ENCODE measurements around the gene SNAP29. TPM values are rescaled to one million over a fixed set of nuclear protein-coding genes. Genes with fewer than 3 reads are reported as not detected.
"Not testable (repeated sequence)": the region's sequence is repeated elsewhere in the genome, so short reads cannot be mapped to it uniquely, and the experiment has no call there.

SNAP29 gene
- total and polyA plus RNA-seq, 8 donors, result 6.6 to 16.1 (median 11.7) TPM

DNA sequence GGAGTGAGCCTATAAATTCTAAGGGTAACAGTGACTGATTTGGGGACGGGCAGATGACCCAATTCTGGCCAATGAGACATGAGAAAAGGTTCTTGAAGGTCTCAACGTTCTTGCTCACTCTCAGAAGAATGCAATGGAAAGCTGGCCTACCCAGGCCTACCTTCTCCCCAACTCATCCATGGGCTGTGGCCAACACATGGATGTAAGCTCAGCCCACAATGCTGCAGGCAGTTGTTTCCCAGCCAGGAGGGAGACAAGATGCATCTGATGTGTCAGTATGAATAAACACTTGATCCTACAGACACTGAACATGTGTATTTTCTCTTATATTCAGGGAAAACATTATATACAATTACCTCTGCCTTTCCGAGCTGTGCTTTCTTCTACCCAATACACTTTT, 24.6 kb upstream of the SNAP29 start:
- intact Hi-C loops (cut with DNase I), result no loop called here
- no peak for DNase-seq
- Histone ChIP-seq H3K27me3 (no peaks in the 10 kb centered on the region), H3K9me3 (no peaks in the 10 kb centered on the region), H3K27ac (no peak overlapping the region), H3K4me1 (no peaks in the 10 kb centered on the region), H3K4me3 (no peak overlapping the region), H3K36me3 (peaks cover 0 to 3% (median 0%) of the 10 kb centered on the region in 3 donors)
- no peak for ATAC-seq
- TF ChIP-seq, protein P1, sequence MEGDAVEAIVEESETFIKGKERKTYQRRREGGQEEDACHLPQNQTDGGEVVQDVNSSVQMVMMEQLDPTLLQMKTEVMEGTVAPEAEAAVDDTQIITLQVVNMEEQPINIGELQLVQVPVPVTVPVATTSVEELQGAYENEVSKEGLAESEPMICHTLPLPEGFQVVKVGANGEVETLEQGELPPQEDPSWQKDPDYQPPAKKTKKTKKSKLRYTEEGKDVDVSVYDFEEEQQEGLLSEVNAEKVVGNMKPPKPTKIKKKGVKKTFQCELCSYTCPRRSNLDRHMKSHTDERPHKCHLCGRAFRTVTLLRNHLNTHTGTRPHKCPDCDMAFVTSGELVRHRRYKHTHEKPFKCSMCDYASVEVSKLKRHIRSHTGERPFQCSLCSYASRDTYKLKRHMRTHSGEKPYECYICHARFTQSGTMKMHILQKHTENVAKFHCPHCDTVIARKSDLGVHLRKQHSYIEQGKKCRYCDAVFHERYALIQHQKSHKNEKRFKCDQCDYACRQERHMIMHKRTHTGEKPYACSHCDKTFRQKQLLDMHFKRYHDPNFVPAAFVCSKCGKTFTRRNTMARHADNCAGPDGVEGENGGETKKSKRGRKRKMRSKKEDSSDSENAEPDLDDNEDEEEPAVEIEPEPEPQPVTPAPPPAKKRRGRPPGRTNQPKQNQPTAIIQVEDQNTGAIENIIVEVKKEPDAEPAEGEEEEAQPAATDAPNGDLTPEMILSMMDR (IDR thresholded peaks at IDR 0.05), result no peak
- FAIRE-seq, result no peak
- 81 to 92% methylated on average over 3 of the region's 3 CpGs for whole genome bisulfite sequencing, 2 donors

- no peaks in the 10 kb centered on the region for H3K4me1 ChIP-seq
- H3K9me3 ChIP-seq, result no peaks in the 10 kb centered on the region
- H3K27me3 ChIP-seq, result no peaks in the 10 kb centered on the region
- peaks cover 0 to 3% (median 0%) of the 10 kb centered on the region in 3 donors for H3K36me3 ChIP-seq
- no peak for FAIRE-seq
- TF ChIP-seq, protein P1 (IDR thresholded peaks at IDR 0.05), result no peak
- ATAC-seq, result no peak
- no peak overlapping the region for H3K27ac ChIP-seq
- WGBS, 2 donors, result 90 to 92% methylated on average over 3 of the region's 3 CpGs
- intact Hi-C loops (cut with DNase I), result no loop called here
- DNase-seq, result no peak
- H3K4me3 ChIP-seq, result no peak overlapping the region
Observed at GRCh38 chr22:20834725-20835124, 24.1 kb upstream of the SNAP29 start.

DNA sequence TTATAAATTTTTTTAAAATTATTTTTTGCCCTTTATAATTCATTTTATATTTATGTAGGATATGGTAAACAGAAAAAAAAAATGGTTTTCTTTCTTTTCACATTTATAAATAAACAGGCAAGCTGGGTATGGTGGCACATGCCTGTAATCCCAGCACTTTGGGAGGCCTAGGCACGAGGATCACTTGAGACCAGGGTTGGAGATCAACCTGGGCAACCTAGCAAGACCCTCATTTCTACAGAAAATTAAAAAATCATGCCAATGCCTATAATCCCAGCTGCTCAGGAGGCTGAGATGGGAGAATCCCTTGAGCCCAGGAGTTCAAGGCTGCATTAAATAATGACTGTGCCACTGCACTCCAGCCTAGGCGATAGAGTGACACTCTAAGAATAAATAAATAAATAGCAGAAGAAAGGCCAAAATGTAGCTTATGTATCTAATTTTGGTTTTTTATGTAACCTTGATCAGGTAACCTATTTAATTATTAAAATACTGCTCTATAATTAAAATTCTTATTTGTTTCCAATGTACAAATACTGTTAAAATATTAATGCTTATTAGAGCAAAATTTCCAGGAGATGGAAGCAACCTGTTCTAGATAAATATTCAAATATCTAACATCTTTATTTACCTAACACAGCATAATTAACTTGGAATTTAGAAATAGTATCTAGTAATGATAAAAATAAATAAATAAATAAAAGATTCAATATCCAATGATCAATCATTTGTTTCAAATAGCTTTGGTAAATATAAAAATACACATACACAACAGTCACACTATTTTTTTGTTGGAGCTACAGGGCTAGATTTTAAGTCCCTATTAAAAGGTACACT, 21.6 kb upstream of the SNAP29 start:
- 93 to 96% methylated on average over 2 of the region's 2 CpGs for WGBS, 2 donors
- DNase-seq, result no peak
- H3K4me3 ChIP-seq, result no peak overlapping the region
- no peak for ATAC-seq
- intact Hi-C loops (cut with DNase I), result no loop called here
- H3K27me3 ChIP-seq, result no peaks in the 10 kb centered on the region
- TF ChIP-seq, protein P1 (IDR thresholded peaks at IDR 0.05), result no peak
- H3K36me3 ChIP-seq, result peaks cover 0 to 3% (median 0%) of the 10 kb centered on the region in 3 donors
- FAIRE-seq, result no peak
- H3K4me1 ChIP-seq, result no peaks in the 10 kb centered on the region
- H3K9me3 ChIP-seq, result no peaks in the 10 kb centered on the region
- no peak overlapping the region for H3K27ac ChIP-seq

DNA sequence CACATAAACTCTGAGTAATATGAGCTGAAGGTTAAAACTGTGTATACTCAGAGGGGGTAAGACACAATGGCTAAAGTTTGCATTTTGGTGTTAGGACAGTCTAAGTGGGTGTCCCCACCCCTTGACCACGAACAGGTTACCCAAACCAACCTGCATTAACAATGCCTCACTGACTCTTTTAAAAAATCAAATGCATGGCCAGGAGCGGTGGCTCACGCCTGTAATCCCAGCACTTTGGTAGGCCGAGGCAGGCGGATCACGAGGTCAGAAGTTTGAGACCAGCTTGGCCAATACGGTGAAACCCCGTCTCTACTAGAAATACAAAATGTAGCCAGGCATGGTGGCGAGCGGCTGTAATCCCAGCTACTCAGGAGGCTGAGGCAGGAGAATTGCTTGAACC, 19.5 kb upstream of the SNAP29 start:
- DNase-seq; H3K27me3 ChIP-seq; intact Hi-C loops (cut with DNase I); FAIRE-seq; ATAC-seq; H3K36me3 ChIP-seq; H3K4me3 ChIP-seq; H3K27ac ChIP-seq; H3K9me3 ChIP-seq: not testable (repeated sequence)
- peaks cover 4 to 12% (median 11%) of the 10 kb centered on the region in 3 donors for H3K4me1 ChIP-seq
- 97 to 98% methylated on average over 10 of the region's 10 CpGs for WGBS, 2 donors

- FAIRE-seq, result no peak
- Histone ChIP-seq H3K4me1 (peaks cover 4 to 17% (median 15%) of the 10 kb centered on the region in 3 donors), H3K4me3 (no peak overlapping the region), H3K9me3 (no peaks in the 10 kb centered on the region), H3K27me3 (no peaks in the 10 kb centered on the region), H3K36me3 (no peaks in the 10 kb centered on the region), H3K27ac (no peak overlapping the region)
- TF ChIP-seq, protein P1 (IDR thresholded peaks at IDR 0.05), result no peak
- intact Hi-C loops (cut with DNase I), result no loop called here
- no peak for DNase-seq
- ATAC-seq, result no peak
- WGBS, 2 donors, result 92 to 96% methylated on average over 3 of the region's 3 CpGs
Observed at GRCh38 chr22:20839837-20840645, 18.8 kb upstream of the SNAP29 start.

Measured in pancreas (tissue), 10 donors.